A673 (cell line): ENCODE measurements around the gene RNF34. TPM values are rescaled to one million over a fixed set of nuclear protein-coding genes. Genes with fewer than 3 reads are reported as not detected.

ENCODE experiments used
- Bru-seq: library from RNA; stranded (reverse); fragments of 400-500 nt; gene quantifications from one replicate; lab custom pipeline; 2021; lab: Mats Ljungman, UMichigan
- BruChase-seq, 2 experiments: library from RNA; stranded (reverse); fragments of 400-500 nt; gene quantifications; one replicate each; lab custom pipeline; 2021; lab: Mats Ljungman, UMichigan
- BruUV-seq: library from RNA; stranded (reverse); fragments of 400-500 nt; replicated peaks from 2 replicates; lab custom pipeline; 2021; lab: Mats Ljungman, UMichigan
- CTCF ChIA-PET: fragments of 300-600 bp; sonication (Branson Sonifier 250); formaldehyde crosslinking; loops from one replicate; lab custom pipeline; 2022; ENCODE audit warnings: antibody characterized with exemption; lab: Charles Lee
- POLR2A ChIA-PET: fragments of 300-600 bp; sonication (Branson Sonifier 250); formaldehyde crosslinking; loops from one replicate; lab custom pipeline; 2022; ENCODE audit warnings: antibody characterized with exemption; ENCODE audit not compliant: low non-redundant PET; lab: Charles Lee
- DNase-seq: peaks from one replicate; pipeline ENCODE4 v3.0.0-alpha.2; 2015; ENCODE audit warnings: low spot score
- H3K27ac ChIP-seq: fragments of 200-600 bp; sonication (generic); 2 replicates; pipeline ENCODE4 v1.5.1; 2016; ENCODE audit warnings: mixed run types, low read depth, mild to moderate bottlenecking, mixed read lengths, antibody characterized with exemption, low read length; ENCODE audit not compliant: poor library complexity, severe bottlenecking
- H3K27me3 ChIP-seq: fragments of 200-600 bp; sonication (generic); replicated peaks from 2 replicates; pipeline ENCODE4 v1.6.1; 2017; ENCODE audit warnings: mixed run types, low read depth, mild to moderate bottlenecking, mixed read lengths, antibody characterized with exemption, low read length; ENCODE audit not compliant: insufficient read depth, poor library complexity
- H3K36me3 ChIP-seq: fragments of 200-600 bp; sonication (generic); 2 replicates; pipeline ENCODE4 v1.6.1; 2016; ENCODE audit warnings: mixed run types, mild to moderate bottlenecking, mixed read lengths, antibody characterized with exemption, low read length; ENCODE audit not compliant: insufficient read depth, poor library complexity, severe bottlenecking
- H3K4me1 ChIP-seq: fragments of 200-600 bp; sonication (generic); 2 replicates; pipeline ENCODE4 v1.6.1; 2017; ENCODE audit warnings: mixed run types, mild to moderate bottlenecking, mixed read lengths, antibody characterized with exemption, low read length; ENCODE audit not compliant: insufficient read depth, poor library complexity, severe bottlenecking
- H3K4me3 ChIP-seq: fragments of 200-600 bp; sonication (generic); 2 replicates; pipeline ENCODE4 v1.5.1; 2016; ENCODE audit warnings: low read depth, mixed run types, mild to moderate bottlenecking, mixed read lengths, low read length; ENCODE audit not compliant: poor library complexity, severe bottlenecking
- H3K9me3 ChIP-seq: fragments of 200-600 bp; sonication (generic); 2 replicates; pipeline ENCODE4 v1.6.1; 2016; ENCODE audit warnings: mixed run types, low read depth, mild to moderate bottlenecking, mixed read lengths, antibody characterized with exemption, low read length; ENCODE audit not compliant: poor library complexity, severe bottlenecking
- CTCF ChIP-seq: fragments of 300-800, 200-600 bp; sonication (generic); conservative IDR thresholded peaks from 2 replicates; pipeline ENCODE4 v1.5.1; 2017; ENCODE audit warnings: low read depth, mild to moderate bottlenecking, antibody characterized with exemption, low read length, moderate library complexity, mixed read lengths
- EZH2 ChIP-seq: fragments of 200-600 bp; sonication (generic); IDR thresholded peaks from 2 replicates; pipeline ENCODE4 v1.6.1; 2017; ENCODE audit warnings: borderline replicate concordance, low read depth, mild to moderate bottlenecking, mixed read lengths, antibody characterized with exemption, low read length; ENCODE audit not compliant: poor library complexity, severe bottlenecking
- intact Hi-C: fragments of 100-400 bp; cut with micrococcal nuclease; formaldehyde crosslinking; loops from one replicate; pipeline ENCODE4 v1.10.0; 2022; ENCODE audit not compliant: unreplicated experiment
- long read RNA-seq: library from polyadenylated mRNA; stranded (forward); transcript quantifications from one replicate; pipeline ENCODE4 v2.0.0, GENCODE V29; 2022
- total RNA-seq: library from RNA; stranded (reverse); gene quantifications from 2 replicates; pipeline ENCODE4 v1.2.3, GENCODE V29; 2021

The RNF34 gene
- total RNA-seq, result 54.6 and 60.6 TPM in 2 replicates
- percentile 82 among the genes with signal in this experiment for Bru-seq, nascent RNA
- percentile 85 among the genes with signal in this experiment for BruChase-seq, experiment 1, labeled RNA remaining after a 2-hour chase
- percentile 87 among the genes with signal in this experiment for BruChase-seq, experiment 2, labeled RNA remaining after a 6-hour chase
- long read RNA-seq, transcript RNF34-201 (6 exons, 2,066 nt), result major isoform, 82 of 154 reads
- long read RNA-seq, transcript RNF34-203 (7 exons, 2,051 nt), result minor isoform, 21 of 154 reads
- long read RNA-seq, transcript RNF34-211 (5 exons, 1,449 nt), result minor isoform, 7 of 154 reads
- long read RNA-seq, partial matches to known transcripts, result 6 of 154 reads
- long read RNA-seq, other reads (novel, unspliced or antisense), result 37 of 154 reads

GRCh38 chr12:121399391-121400331 lies at the start of gene RNF34:
TSS of gene RNF34 (plus strand) at chr12:121400118. CDS start at chr12:121400213, 95 bp downstream.
- peak within 1 kb of the TSS; percentile 88 for H3K4me3 ChIP-seq
- TSS peak; percentile 90 for BruUV-seq
- CTCF ChIA-PET, result interaction anchor here (0.5 to 0.6 kb wide), 3 partner anchors 42 to 227 kb away, joined by 3 to 4 read pairs (median 4); partner anchors contain the start of gene ORAI1
- peaks cover 4% of the 10 kb centered on the region for H3K36me3 ChIP-seq
- H3K4me1 ChIP-seq, result peaks cover 23% of the 10 kb centered on the region
- POLR2A ChIA-PET, result interaction anchor here (0.5 to 0.8 kb wide), 2 partner anchors 628 to 828 kb away, joined by 3 read pairs; no protein-coding TSS in a partner anchor
- H3K27me3 ChIP-seq, result no peaks in the 10 kb centered on the region
- intact Hi-C loops, result loop anchor here (5.0 kb wide), 1 partner anchor 47 kb away; the partner anchor contains the start of gene ANAPC5
- peak; percentile 99 for DNase-seq
- peak within 1 kb of the TSS; percentile 89 for H3K27ac ChIP-seq
- no peaks in the 10 kb centered on the region for H3K9me3 ChIP-seq
- TF ChIP-seq CTCF, result no peak
- no peak for TF ChIP-seq EZH2

GRCh38 chr12:121351820-121352681 lies 47.9 kb upstream of the RNF34 start, which contains the start of gene ANAPC5:
TSS of gene ANAPC5 (minus strand) at chr12:121352411. CDS start at chr12:121352340, 71 bp downstream.
- TSS peak; percentile 45 for BruUV-seq

More at GRCh38 chr12:121351820-121352681, 47.9 kb upstream of the RNF34 start, which contains the start of gene ANAPC5:
- H3K27me3 ChIP-seq, result no peaks in the 10 kb centered on the region
- H3K27ac ChIP-seq, result peak within 1 kb of the TSS; percentile 78
- peak; percentile 99 for DNase-seq
- peaks cover under 1% of the 10 kb centered on the region for H3K36me3 ChIP-seq
- no peak for TF ChIP-seq EZH2
- TF ChIP-seq CTCF, result peak; percentile 24; the same call in 1 of the 2 replicates
- intact Hi-C loops, result loop anchor here (5.0 kb wide), 1 partner anchor 50 kb away; the partner anchor contains the start of gene RNF34
- CTCF ChIA-PET, result interaction anchor here (0.6 to 0.9 kb wide), 2 partner anchors 17 to 23 kb away, joined by 3 read pairs; no protein-coding TSS in a partner anchor
- no peaks in the 10 kb centered on the region for H3K9me3 ChIP-seq
- H3K4me1 ChIP-seq, result no peaks in the 10 kb centered on the region
- peak within 1 kb of the TSS; percentile 89 for H3K4me3 ChIP-seq
- POLR2A ChIA-PET, result interaction anchor here (0.6 to 0.9 kb wide), 3 partner anchors 17 to 54 kb away, joined by 5 to 12 read pairs (median 5); no protein-coding TSS in a partner anchor
